ENCODE data around the gene C1orf159.

DNA sequence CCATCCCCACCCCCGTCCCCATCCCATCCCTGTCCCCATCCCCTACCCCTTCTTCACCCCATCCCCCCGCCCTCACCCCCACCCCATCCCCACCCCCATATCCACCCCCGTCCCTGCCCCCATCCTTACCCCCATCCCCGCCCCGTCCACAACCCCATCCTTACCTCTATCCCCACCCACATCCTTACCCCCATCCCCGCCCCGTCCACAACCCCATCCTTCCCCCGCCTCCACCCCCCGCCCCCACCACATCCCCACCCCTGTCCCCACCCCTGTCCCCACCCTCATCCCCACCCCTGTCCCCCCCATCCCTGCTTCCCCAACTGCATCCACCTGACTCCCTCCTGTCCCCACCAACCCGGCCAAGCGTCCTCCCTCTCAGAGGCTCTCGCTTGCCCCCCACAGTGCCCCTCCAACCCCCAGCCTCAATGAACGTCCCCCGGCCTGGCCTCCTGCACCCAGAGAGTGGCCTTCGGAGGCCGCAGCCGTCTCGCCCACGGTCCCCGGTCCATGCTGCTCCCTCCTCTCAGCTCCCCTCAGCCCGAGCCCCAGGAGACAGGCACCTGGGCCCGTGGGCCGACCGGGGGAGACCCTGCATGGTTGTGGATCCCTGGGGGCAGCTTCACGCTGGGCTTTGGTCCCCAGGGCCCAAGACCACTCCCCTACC, 25.5 kb upstream of the C1orf159 start:
- TF ChIP-seq, protein P1, sequence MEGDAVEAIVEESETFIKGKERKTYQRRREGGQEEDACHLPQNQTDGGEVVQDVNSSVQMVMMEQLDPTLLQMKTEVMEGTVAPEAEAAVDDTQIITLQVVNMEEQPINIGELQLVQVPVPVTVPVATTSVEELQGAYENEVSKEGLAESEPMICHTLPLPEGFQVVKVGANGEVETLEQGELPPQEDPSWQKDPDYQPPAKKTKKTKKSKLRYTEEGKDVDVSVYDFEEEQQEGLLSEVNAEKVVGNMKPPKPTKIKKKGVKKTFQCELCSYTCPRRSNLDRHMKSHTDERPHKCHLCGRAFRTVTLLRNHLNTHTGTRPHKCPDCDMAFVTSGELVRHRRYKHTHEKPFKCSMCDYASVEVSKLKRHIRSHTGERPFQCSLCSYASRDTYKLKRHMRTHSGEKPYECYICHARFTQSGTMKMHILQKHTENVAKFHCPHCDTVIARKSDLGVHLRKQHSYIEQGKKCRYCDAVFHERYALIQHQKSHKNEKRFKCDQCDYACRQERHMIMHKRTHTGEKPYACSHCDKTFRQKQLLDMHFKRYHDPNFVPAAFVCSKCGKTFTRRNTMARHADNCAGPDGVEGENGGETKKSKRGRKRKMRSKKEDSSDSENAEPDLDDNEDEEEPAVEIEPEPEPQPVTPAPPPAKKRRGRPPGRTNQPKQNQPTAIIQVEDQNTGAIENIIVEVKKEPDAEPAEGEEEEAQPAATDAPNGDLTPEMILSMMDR (IDR thresholded peaks at IDR 0.05): no peak
- TF ChIP-seq POLR2AphosphoS5 (IDR thresholded peaks at IDR 0.05; ENCODE audit: insufficient read depth in 1 of 2, low read depth in 1 of 2) (no peak), POLR2A (IDR thresholded peaks at IDR 0.05) (no peak)
